ENCODE data around the gene BPIFB2.

Gene BPIFB2

DNA sequence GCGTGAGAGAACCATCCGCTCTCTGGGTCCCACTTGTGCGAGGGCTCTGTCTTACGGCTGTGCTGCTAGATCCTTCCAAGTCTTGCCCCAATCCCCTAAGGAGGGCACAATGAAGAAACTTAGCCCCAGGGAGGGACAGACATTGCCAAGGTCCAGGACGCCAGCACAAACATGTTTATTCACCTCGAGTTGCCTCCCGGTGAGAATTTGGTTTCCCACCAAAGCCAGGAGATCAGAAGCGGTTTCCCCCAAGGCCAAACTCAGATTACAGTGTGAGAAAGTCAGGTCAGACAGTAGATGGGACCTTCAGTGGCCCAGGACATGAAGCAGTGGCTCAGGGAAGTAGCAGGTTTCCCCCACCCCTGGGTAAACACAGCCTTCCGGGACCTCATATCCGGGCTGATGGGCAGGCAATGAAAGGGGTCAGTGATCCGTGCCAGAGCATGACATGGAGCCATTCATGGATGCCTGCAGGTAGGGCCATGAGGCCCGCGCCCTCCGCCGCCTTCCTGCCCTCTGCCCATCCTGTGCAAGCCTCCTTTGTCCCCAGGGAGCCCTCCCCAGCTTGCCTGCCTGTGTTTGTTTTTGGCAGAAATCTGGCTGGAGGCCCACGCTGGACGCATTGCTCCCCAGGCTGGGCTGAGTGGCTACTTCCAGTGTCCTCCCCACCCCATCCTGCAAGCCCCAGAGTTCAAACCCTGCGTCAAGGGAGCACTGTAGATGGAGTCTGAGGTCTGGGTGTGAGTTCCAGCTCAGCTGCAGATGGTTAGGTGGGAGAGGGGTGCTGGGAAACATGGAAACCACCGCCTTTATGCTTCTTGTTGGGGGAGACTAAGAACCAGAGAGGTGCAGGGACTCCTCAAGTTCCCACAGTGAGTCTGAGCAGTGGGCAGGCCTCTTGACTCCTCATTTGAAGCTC is 2.0 kb downstream of the BPIFB2 start:
- no peak for DNase-seq

GRCh38 chr20:33010133-33010504 is 2.6 kb downstream of the BPIFB2 start:
- no peak for DNase-seq

DNA sequence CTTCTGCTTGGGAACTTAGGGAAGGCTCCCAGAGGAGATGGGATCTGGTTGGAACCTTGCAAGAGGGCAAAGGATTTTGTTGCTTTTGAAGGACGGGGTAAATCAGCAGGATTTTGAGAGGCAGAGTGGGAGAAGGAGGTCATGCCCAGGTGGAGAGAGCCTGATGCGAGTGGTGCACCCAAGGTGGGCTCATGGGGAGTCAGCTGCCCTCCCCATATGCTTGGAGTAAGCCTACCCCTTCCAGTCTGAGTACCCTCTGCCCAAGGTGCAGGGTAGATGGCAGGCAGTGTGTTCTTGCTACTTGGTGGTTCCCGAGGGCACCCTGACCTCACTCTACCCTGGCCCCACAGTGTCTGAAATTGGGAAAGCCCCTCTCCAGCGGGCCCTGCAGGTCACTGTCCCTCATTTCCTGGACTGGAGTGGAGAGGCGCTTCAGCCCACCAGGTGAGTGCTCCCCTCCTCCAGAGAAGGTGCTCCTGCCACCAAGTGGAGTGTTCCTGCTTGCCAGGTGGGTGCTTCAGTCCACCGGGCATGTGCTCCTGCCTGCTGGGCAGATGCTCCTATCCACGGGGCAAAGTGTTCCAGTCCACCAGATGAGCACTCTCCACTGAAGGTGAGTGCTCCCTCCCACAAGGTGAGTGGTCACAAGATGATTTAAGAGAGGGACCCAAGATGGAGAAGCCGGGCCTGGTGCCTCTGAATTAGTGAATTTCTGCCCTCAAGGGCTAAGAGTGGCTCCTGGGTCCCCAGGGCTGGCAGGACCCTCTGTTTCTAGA is 3.4 kb downstream of the BPIFB2 start:
- DNase-seq: no peak

DNA sequence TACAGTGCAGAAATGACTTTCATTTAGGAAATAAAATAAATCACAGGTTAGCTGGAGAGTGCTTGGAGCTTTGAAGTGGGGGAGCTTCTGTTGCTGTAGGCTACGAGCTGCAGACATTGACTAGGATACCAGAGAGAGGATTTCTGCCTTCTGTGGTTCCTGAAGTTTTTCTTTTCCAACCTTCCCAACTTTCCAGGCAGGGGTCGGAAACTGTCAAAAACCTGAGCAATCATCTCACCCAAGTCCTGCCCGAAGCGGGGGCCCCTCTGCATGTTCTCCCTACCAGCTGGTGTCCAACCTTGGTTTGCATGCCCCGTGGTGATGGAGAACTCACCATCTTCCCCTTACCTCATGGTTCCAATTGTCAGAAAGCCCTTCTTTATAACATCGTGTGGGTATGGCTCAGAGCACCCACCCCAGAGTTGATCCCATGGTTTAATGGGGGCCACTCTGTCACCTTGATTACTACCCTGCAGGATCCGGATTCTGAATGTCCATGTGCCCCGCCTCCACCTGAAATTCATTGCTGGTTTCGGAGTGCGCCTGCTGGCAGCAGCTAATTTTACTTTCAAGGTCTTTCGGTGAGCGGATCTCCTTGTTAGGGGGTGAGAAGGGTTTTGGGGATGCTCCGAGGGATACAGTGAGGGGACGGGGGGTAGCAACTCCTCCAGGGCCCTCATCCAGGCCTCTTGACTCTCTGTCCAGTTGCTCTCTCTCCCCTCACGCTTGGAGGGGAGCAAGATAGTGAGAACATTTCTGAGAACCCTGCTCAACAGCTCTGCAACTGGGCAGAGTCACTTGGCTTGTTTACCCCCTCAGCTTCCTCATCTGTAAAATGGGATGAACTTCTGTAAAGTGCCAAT is 5.1 kb downstream of the BPIFB2 start:
- no peak for DNase-seq

DNA sequence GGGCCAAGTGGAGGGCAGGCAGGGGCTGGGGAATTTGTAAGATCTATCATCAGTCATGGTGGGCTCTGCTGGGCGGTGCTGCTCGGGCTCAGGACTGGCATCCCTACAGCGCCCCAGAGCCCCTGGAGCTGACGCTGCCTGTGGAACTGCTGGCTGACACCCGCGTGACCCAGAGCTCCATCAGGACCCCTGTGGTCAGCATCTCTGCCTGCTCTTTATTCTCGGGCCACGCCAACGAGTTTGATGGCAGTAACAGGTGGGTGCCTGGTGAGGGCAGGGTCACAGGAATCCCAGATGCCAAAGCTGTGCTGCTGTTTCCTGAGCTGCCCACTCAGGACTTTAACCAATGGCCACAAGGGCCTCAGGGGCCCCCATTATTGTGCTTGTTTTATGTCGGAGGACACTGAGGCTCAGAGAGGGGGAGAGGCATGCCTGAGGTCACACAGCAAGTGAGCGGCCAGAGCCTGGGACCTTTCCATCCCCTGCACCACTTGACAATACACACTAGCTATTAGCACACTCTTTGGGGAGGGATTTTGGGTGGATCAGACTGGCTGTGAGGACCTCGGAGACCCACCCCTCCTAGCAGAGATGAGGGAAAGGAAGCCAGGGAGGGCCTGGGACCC is 6.3 kb downstream of the BPIFB2 start:
- DNase-seq: no peak

GRCh38 chr20:33014336-33015113 is 7.0 kb downstream of the BPIFB2 start:
- no peak for DNase-seq

DNA sequence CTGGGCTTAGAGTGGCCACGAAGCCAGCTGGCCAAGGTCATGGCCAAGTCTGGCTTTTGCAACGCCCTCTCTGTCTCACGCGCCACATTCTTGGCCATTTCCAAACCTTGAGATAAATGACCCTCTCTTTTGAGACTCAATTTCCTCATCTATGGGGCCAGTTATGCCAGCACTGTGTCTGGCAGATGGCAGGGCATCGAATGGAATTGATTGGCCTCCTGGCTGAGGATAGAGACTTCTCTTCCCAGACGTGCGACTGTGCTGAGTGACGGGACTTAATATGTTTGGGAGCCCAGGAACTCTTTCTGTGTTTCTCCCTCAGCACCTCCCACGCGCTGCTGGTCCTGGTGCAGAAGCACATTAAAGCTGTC is 7.6 kb downstream of the BPIFB2 start:
- DNase-seq: no peak

- no peak for DNase-seq
Measured at GRCh38 chr20:33015700-33016580, 8.4 kb downstream of the BPIFB2 start.

GRCh38 chr20:33016581-33017109 is 9.1 kb downstream of the BPIFB2 start:
- no peak for DNase-seq

DNA sequence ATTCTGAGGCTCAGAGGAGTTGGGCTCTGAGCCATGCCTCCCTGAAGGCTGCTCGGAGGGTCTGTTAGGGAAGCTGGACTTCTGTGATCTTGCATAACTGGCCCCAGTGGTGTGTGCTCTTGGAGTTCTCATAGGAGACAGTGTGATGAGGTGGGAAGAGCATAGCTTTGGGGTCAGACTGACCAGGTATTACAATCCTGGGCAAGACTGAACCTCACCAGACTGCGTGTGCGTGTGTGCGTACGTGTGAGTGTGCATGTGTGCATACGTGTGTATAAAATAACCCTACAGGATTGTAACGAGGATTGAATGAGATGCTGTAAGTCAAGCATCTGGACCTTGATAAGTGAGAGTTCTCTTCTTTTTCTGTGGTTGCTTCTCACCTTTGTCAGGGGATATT is 10.0 kb downstream of the BPIFB2 start:
- DNase-seq: no peak

- no peak for DNase-seq
Measured at GRCh38 chr20:33018169-33018931, 10.8 kb downstream of the BPIFB2 start.

GRCh38 chr20:33019465-33020277 is 12.2 kb downstream of the BPIFB2 start:
- no peak for DNase-seq

GRCh38 chr20:33020278-33021161 is 13.0 kb downstream of the BPIFB2 start:
- no peak for DNase-seq

GRCh38 chr20:33021879-33022278 is 14.4 kb downstream of the BPIFB2 start:
- no peak for DNase-seq

DNA sequence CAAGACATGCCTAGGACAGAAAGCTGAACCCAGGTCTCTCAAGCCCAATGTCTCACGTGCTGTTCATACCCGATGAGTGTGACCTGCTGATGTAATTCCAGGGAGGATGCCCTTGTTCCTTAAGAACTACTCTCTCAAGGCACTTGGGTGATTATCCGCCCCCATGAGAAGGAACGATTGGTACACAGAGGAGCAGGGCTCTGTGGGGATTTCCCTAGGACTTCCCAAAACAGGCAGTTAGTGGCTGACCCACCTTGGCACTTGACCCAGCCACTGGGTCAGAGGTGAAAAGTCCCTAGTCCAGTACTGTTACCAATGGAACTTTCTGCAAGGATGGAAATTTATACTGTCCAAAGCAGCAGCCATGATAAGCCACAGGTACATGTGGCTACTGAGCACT is 14.8 kb downstream of the BPIFB2 start:
- no peak for DNase-seq

- DNase-seq: no peak
Measured at GRCh38 chr20:33022694-33023438, 15.4 kb downstream of the BPIFB2 start.
